Left lobe of liver (tissue), 2 donors: ENCODE measurements around the gene PHAF1. TPM values are rescaled to one million over a fixed set of nuclear protein-coding genes. Genes with fewer than 3 reads are reported as not detected.
"Not testable (repeated sequence)": the region's sequence is repeated elsewhere in the genome, so short reads cannot be mapped to it uniquely, and the experiment has no call there.

Source experiments
- ATAC-seq: fragments of 200-7000 bp; cut with Tn5 transposase; one replicate; pipeline ENCODE4 v1.9.1; 2020; ENCODE audit warnings: mild to moderate bottlenecking, moderate library complexity
- DNase-seq: peaks from one replicate; pipeline ENCODE4 v3.0.0-alpha.2; 2020; ENCODE audit warnings: low spot score
- total RNA-seq: library from RNA; stranded (reverse); gene quantifications from one replicate; pipeline ENCODE4 v1.2.1, GENCODE V29; 2021
- donor health status: DM: no; HTN: no; CAD: no; lungs with moderate emphysema.
- donor health status: DM: no; HTN: yes; CAD: no.

Gene PHAF1
- total RNA-seq, 1 donor from 2014 or later = 29.1 TPM

GRCh38 chr16:67104061-67104460 is 5.7 kb upstream of the PHAF1 start:
- ATAC-seq (peak; percentile 86), DNase-seq (no peak)

GRCh38 chr16:67104845-67105244 is 4.9 kb upstream of the PHAF1 start:
- ATAC-seq = no peak
- no peak for DNase-seq

- ATAC-seq = no peak
- no peak for DNase-seq
Observed at GRCh38 chr16:67105246-67105645, 4.5 kb upstream of the PHAF1 start.

- ATAC-seq (no peak), DNase-seq (no peak)
Observed at GRCh38 chr16:67105881-67106280, 3.9 kb upstream of the PHAF1 start.

GRCh38 chr16:67108489-67108888 is 1.3 kb upstream of the PHAF1 start:
- DNase-seq = no peak
- ATAC-seq = no peak

- DNase-seq (no peak), ATAC-seq (no peak)
Observed at GRCh38 chr16:67108931-67109406, 772 bp upstream of the PHAF1 start.

- ATAC-seq (no peak), DNase-seq (peak; percentile 26)
Observed at GRCh38 chr16:67111951-67112444, 2.3 kb downstream of the PHAF1 start.

GRCh38 chr16:67112591-67113399 is 3.1 kb downstream of the PHAF1 start:
- ATAC-seq (no peak), DNase-seq (peak; percentile 42)

- ATAC-seq = no peak
- DNase-seq = no peak
Observed at GRCh38 chr16:67114793-67115192, 5.1 kb downstream of the PHAF1 start.

- no peak for ATAC-seq
- no peak for DNase-seq
Observed at GRCh38 chr16:67115639-67116038, 5.9 kb downstream of the PHAF1 start.

GRCh38 chr16:67116388-67117311 is 6.9 kb downstream of the PHAF1 start:
- DNase-seq (peak; percentile 70), ATAC-seq (peak; percentile 57)

- ATAC-seq (no peak), DNase-seq (no peak)
Observed at GRCh38 chr16:67117716-67118115, 8.0 kb downstream of the PHAF1 start.

- DNase-seq (no peak), ATAC-seq (no peak)
Observed at GRCh38 chr16:67120025-67120424, 10.3 kb downstream of the PHAF1 start.

- not testable (repeated sequence) for ATAC-seq, DNase-seq
Observed at GRCh38 chr16:67122799-67123198, 13.1 kb downstream of the PHAF1 start.

GRCh38 chr16:67128417-67128816 is 18.7 kb downstream of the PHAF1 start:
- DNase-seq = no peak
- no peak for ATAC-seq

GRCh38 chr16:67128887-67129286 is 19.1 kb downstream of the PHAF1 start:
- ATAC-seq (no peak), DNase-seq (no peak)

- peak; percentile 9 for ATAC-seq
- DNase-seq = no peak
Observed at GRCh38 chr16:67129422-67129821, 19.7 kb downstream of the PHAF1 start.

GRCh38 chr16:67137605-67138004 is 27.9 kb downstream of the PHAF1 start:
- DNase-seq (no peak), ATAC-seq (no peak)

GRCh38 chr16:67141391-67141790 is 31.6 kb downstream of the PHAF1 start:
- DNase-seq = no peak
- ATAC-seq = no peak

GRCh38 chr16:67142342-67142741 is 32.6 kb downstream of the PHAF1 start:
- DNase-seq (no peak), ATAC-seq (no peak)

GRCh38 chr16:67144943-67145342 is 35.2 kb downstream of the PHAF1 start:
- ATAC-seq = no peak
- DNase-seq = no peak

- DNase-seq = no peak
- ATAC-seq = no peak
Observed at GRCh38 chr16:67145746-67146145, 36.0 kb downstream of the PHAF1 start.
